H9 (cell line): Measurements from ENCODE around the gene TRIO. TPM values are rescaled to one million over a fixed set of nuclear protein-coding genes. Genes with fewer than 3 reads are reported as not detected.

ENCODE experiments used
- DNase-seq: peaks from one replicate; pipeline ENCODE4 v3.0.0-alpha.2; 2017
- H2AFZ ChIP-seq: one replicate; pipeline ENCODE4 v1.6.1; 2013; ENCODE audit warnings: mild to moderate bottlenecking, low read length, control low read depth, moderate library complexity
- H2AK5ac ChIP-seq: 2 replicates; pipeline ENCODE4 v1.6.1; 2013; ENCODE audit warnings: low read length, control low read depth, mixed read lengths; ENCODE audit not compliant: insufficient read length
- H2BK120ac ChIP-seq: one replicate; pipeline ENCODE4 v1.6.1; 2013; ENCODE audit warnings: low read depth, mild to moderate bottlenecking, low read length, control low read depth, inconsistent platforms; ENCODE audit not compliant: poor library complexity, severe bottlenecking
- H2BK12ac ChIP-seq: 2 replicates; pipeline ENCODE4 v1.6.1; 2013; ENCODE audit warnings: low read length, control low read depth, mixed read lengths, low read depth; ENCODE audit not compliant: insufficient read length
- H2BK15ac ChIP-seq: 2 replicates; pipeline ENCODE4 v1.6.1; 2013; ENCODE audit warnings: low read depth, low read length, control low read depth
- H2BK20ac ChIP-seq: one replicate; pipeline ENCODE4 v1.6.1; 2013; ENCODE audit warnings: low read depth, mild to moderate bottlenecking, low read length, control low read depth, inconsistent platforms; ENCODE audit not compliant: poor library complexity, severe bottlenecking
- H2BK5ac ChIP-seq: 2 replicates; pipeline ENCODE4 v1.6.1; 2013; ENCODE audit warnings: low read length, control low read depth, mixed read lengths; ENCODE audit not compliant: insufficient read length
- H3K14ac ChIP-seq: 2 replicates; pipeline ENCODE4 v1.6.1; 2013; ENCODE audit warnings: low read length, control low read depth; ENCODE audit not compliant: insufficient read depth
- H3K18ac ChIP-seq: 2 replicates; pipeline ENCODE4 v1.6.1; 2013; ENCODE audit warnings: low read depth, mild to moderate bottlenecking, mixed read lengths, low read length, control low read depth; ENCODE audit not compliant: insufficient read length
- H3K23ac ChIP-seq: 2 replicates; pipeline ENCODE4 v1.6.1; 2013; ENCODE audit warnings: low read length, control low read depth, mixed read lengths, low read depth; ENCODE audit not compliant: insufficient read length
- H3K23me2 ChIP-seq: 2 replicates; pipeline ENCODE4 v1.6.1; 2013; ENCODE audit warnings: low read depth, mild to moderate bottlenecking, mixed read lengths, low read length, control low read depth; ENCODE audit not compliant: insufficient read length, poor library complexity, severe bottlenecking
- H3K27ac ChIP-seq: 2 replicates; pipeline ENCODE4 v1.5.1; 2013; ENCODE audit warnings: low read length, control low read depth, mixed read lengths, low read depth; ENCODE audit not compliant: insufficient read length
- H3K27me3 ChIP-seq: 2 replicates; pipeline ENCODE4 v1.6.1; 2013; ENCODE audit warnings: low read length, control low read depth, inconsistent platforms; ENCODE audit not compliant: insufficient read depth
- H3K4ac ChIP-seq: 2 replicates; pipeline ENCODE4 v1.6.1; 2013; ENCODE audit warnings: low read depth, mild to moderate bottlenecking, control low read depth, inconsistent platforms, low read length, moderate library complexity
- H3K4me1 ChIP-seq: 2 replicates; pipeline ENCODE4 v1.6.1; 2013; ENCODE audit warnings: low read length, control low read depth, inconsistent platforms; ENCODE audit not compliant: insufficient read depth
- H3K4me2 ChIP-seq: 2 replicates; pipeline ENCODE4 v1.6.1; 2013; ENCODE audit warnings: low read length, control low read depth, mixed read lengths; ENCODE audit not compliant: insufficient read length, insufficient read depth
- H3K56ac ChIP-seq: 2 replicates; pipeline ENCODE4 v1.6.1; 2013; ENCODE audit warnings: low read depth, mild to moderate bottlenecking, mixed read lengths, low read length, control low read depth; ENCODE audit not compliant: insufficient read length
- H3K79me1 ChIP-seq: 2 replicates; pipeline ENCODE4 v1.6.1; 2013; ENCODE audit warnings: low read depth, mild to moderate bottlenecking, moderate library complexity, low read length, control low read depth, inconsistent platforms; ENCODE audit not compliant: insufficient read depth, poor library complexity, severe bottlenecking
- H3K79me2 ChIP-seq: 2 replicates; pipeline ENCODE4 v1.6.1; 2013; ENCODE audit warnings: low read length, control low read depth, inconsistent platforms; ENCODE audit not compliant: insufficient read depth
- H3K9ac ChIP-seq: 2 replicates; pipeline ENCODE4 v1.6.1; 2013; ENCODE audit warnings: low read length, control low read depth, mixed read lengths; ENCODE audit not compliant: insufficient read length; ENCODE audit errors: extremely low read depth
- H3K9me3 ChIP-seq: one replicate; pipeline ENCODE4 v1.6.1; 2013; ENCODE audit warnings: low read depth, low read length, inconsistent platforms; ENCODE audit not compliant: control insufficient read depth
- H3T11ph ChIP-seq: one replicate; pipeline ENCODE4 v1.6.1; 2013; ENCODE audit warnings: mild to moderate bottlenecking, low read length, control low read depth, inconsistent platforms
- H4K20me1 ChIP-seq: one replicate; pipeline ENCODE4 v1.6.1; 2013; ENCODE audit not compliant: control insufficient read depth, insufficient read length, insufficient read depth
- H4K5ac ChIP-seq: 2 replicates; pipeline ENCODE4 v1.6.1; 2013; ENCODE audit warnings: low read depth, mild to moderate bottlenecking, mixed read lengths, low read length, control low read depth; ENCODE audit not compliant: insufficient read length
- H4K8ac ChIP-seq: replicated peaks from 2 replicates; pipeline ENCODE4 v1.6.1; 2013; ENCODE audit warnings: low read length, control low read depth, mixed read lengths, low read depth; ENCODE audit not compliant: insufficient read length
- H4K91ac ChIP-seq: 2 replicates; pipeline ENCODE4 v1.6.1; 2013; ENCODE audit warnings: low read depth, mild to moderate bottlenecking, moderate library complexity, mixed read lengths, low read length, control low read depth; ENCODE audit not compliant: insufficient read length
- H3K27ac Mint-ChIP-seq, 3 experiments: 2 replicates in 2 of 3; 3 replicates in 1 of 3; pipeline ENCODE4 v1.8.0; 2020 to 2021; ENCODE audit warnings: mixed read lengths in 3 of 3, mild to moderate bottlenecking in 1 of 3, moderate library complexity in 1 of 3
- H3K27me3 Mint-ChIP-seq: 2 replicates; pipeline ENCODE4 v1.8.0; 2021; ENCODE audit warnings: low read depth, mild to moderate bottlenecking, moderate library complexity, mixed read lengths
- H3K36me3 Mint-ChIP-seq, 3 experiments: 2 replicates in 2 of 3; 3 replicates in 1 of 3; pipeline ENCODE4 v1.8.0; 2020 to 2021; ENCODE audit warnings: low read depth in 3 of 3, mixed read lengths in 3 of 3; ENCODE audit not compliant: insufficient read depth in 1 of 3
- H3K4me1 Mint-ChIP-seq, 2 experiments: 2 replicates each; pipeline ENCODE4 v1.8.0; 2020; ENCODE audit warnings: mixed read lengths in 2 of 2
- H3K4me3 Mint-ChIP-seq, 2 experiments: 2 replicates in 1 of 2; 3 replicates in 1 of 2; pipeline ENCODE4 v1.8.0; 2020 to 2021; ENCODE audit warnings: mild to moderate bottlenecking in 2 of 2, mixed read lengths in 2 of 2, moderate library complexity in 1 of 2
- H3K9me3 Mint-ChIP-seq, 2 experiments: 2 replicates in 1 of 2; 3 replicates in 1 of 2; pipeline ENCODE4 v1.8.0; 2020; ENCODE audit warnings: mild to moderate bottlenecking in 2 of 2, mixed read lengths in 2 of 2, moderate library complexity in 1 of 2
- CTCF ChIP-seq: fragments of 200-600 bp; sonication (generic); conservative IDR thresholded peaks from 3 replicates; pipeline ENCODE4 v1.8.0; 2021; ENCODE audit warnings: antibody characterized with exemption, mild to moderate bottlenecking
- WGBS: extraction: QIAGEN DNeasy Blood & Tissue Kit; methylation state at CpG from one replicate; pipeline ENCODE4 v1.1.7; 2013; ENCODE audit warnings: missing lambda C conversion rate, low lambda C conversion rate, mixed read lengths; ENCODE audit not compliant: insufficient read length; ENCODE audit errors: extremely low coverage; 5-methylcytosine and 5-hydroxymethylcytosine counted together
- total RNA-seq: library from RNA; stranded (reverse); gene quantifications from 2 replicates; pipeline ENCODE4 v1.2.1, GENCODE V29; 2021

Gene TRIO
- total RNA-seq, 1 experiment from 2014 or later: 87.8 TPM

- no CpG with 5 or more reads among the region's 6 CpGs for WGBS
- DNase-seq: no peak
- no peak overlapping the region for H3K9ac ChIP-seq
- no peaks in the 10 kb centered on the region for H3K27me3 ChIP-seq
- H2BK120ac ChIP-seq: no peak overlapping the region
- H4K20me1 ChIP-seq: no peaks in the 10 kb centered on the region
- Mint-ChIP-seq H3K36me3 (no peaks in the 10 kb centered on the region), H3K27ac (no peak overlapping the region), H3K9me3 (no peaks in the 10 kb centered on the region), H3K27me3 (peaks cover 5% of the 10 kb centered on the region), H3K4me1 (peaks cover 61 to 66% of the 10 kb centered on the region in 2 experiments), H3K4me3 (no peak overlapping the region)
- H3K18ac ChIP-seq: no peak overlapping the region
- no peak overlapping the region for H3K14ac ChIP-seq
- no peak overlapping the region for H4K8ac ChIP-seq
- H3K79me2 ChIP-seq: peaks cover 32% of the 10 kb centered on the region; the same call in 1 of the 2 replicates
- H3K9me3 ChIP-seq: no peaks in the 10 kb centered on the region
- H3K56ac ChIP-seq: no peak overlapping the region
- H2BK12ac ChIP-seq: no peak overlapping the region
- H2AK5ac ChIP-seq: no peak overlapping the region
- H4K5ac ChIP-seq: no peak overlapping the region
- H3K79me1 ChIP-seq: peaks cover 21% of the 10 kb centered on the region
- H4K91ac ChIP-seq: no peak overlapping the region
- H2BK5ac ChIP-seq: no peak overlapping the region
- no peak overlapping the region for H3K27ac ChIP-seq
- no peak overlapping the region for H3K23ac ChIP-seq
- H3K4me2 ChIP-seq: no peak overlapping the region
- H2BK20ac ChIP-seq: no peak overlapping the region
- peaks cover 16% of the 10 kb centered on the region; the same call in 1 of the 2 replicates for H3K4me1 ChIP-seq
- H2AFZ ChIP-seq: no peak overlapping the region
- no peak for TF ChIP-seq CTCF
- H2BK15ac ChIP-seq: no peak overlapping the region
- H3K4ac ChIP-seq: no peak overlapping the region
- H3K23me2 ChIP-seq: no peaks in the 10 kb centered on the region
- H3T11ph ChIP-seq: no peak overlapping the region
These were observed 36.3 kb downstream of the TRIO start for GRCh38 chr5:14179446-14179845.
